CD14-positive monocyte (primary cell): Measurements from ENCODE around the gene ZC3H13. TPM values are rescaled to one million over a fixed set of nuclear protein-coding genes. Genes with fewer than 3 reads are reported as not detected.

Source experiments
- DNase-seq, 3 donors: peaks; one replicate each; pipeline ENCODE4 v3.0.0-alpha.2; 2011 to 2022
- H2AFZ ChIP-seq: 2 replicates; pipeline ENCODE4 v1.6.0; 2012; ENCODE audit warnings: mild to moderate bottlenecking, low read depth, low read length, inconsistent platforms; ENCODE audit not compliant: insufficient read depth, poor library complexity, severe bottlenecking
- H3K27ac ChIP-seq, 2 donors: 1 replicate in 1 of 2; 2 replicates in 1 of 2; pipeline ENCODE4 v1.5.1; 2012 to 2013; ENCODE audit warnings: low read length in 2 of 2, control low read depth in 1 of 2, inconsistent platforms in 1 of 2, low read depth in 1 of 2, mild to moderate bottlenecking in 1 of 2
- H3K27me3 ChIP-seq, 2 donors: one replicate each; pipeline versions ENCODE4 v1.6.0 to v1.6.1; 2011 to 2013; ENCODE audit warnings: low read length in 2 of 2; ENCODE audit not compliant: control insufficient read depth in 2 of 2, insufficient read depth in 2 of 2
- H3K36me3 ChIP-seq, 2 donors: replicated peaks in 1 of 2; 1 replicate in 1 of 2; 2 replicates in 1 of 2; pipeline versions ENCODE4 v1.5.1 to v1.6.1; 2012 to 2013; ENCODE audit warnings: low read length in 2 of 2, control low read depth in 1 of 2, inconsistent platforms in 1 of 2, mild to moderate bottlenecking in 1 of 2; ENCODE audit not compliant: insufficient read depth in 2 of 2, control insufficient read depth in 1 of 2
- H3K4me1 ChIP-seq, 2 donors: 1 replicate in 1 of 2; 2 replicates in 1 of 2; pipeline versions ENCODE4 v1.5.1 to v1.6.1; 2012 to 2013; ENCODE audit warnings: low read length in 2 of 2, control low read depth in 1 of 2, inconsistent platforms in 1 of 2, mild to moderate bottlenecking in 1 of 2, moderate library complexity in 1 of 2; ENCODE audit not compliant: insufficient read depth in 2 of 2, control insufficient read depth in 1 of 2
- H3K4me2 ChIP-seq: replicated peaks from 2 replicates; pipeline ENCODE3; 2012; ENCODE audit warnings: low read length, moderate library complexity, mild to moderate bottlenecking; ENCODE audit not compliant: poor library complexity, severe bottlenecking; ENCODE audit errors: extremely low read depth
- H3K4me3 ChIP-seq, 3 experiments: fragments of 200-600 bp in 1 of 3; sonication (generic) in 1 of 3; replicated peaks in 1 of 3; 1 replicate in 2 of 3; 2 replicates in 1 of 3; pipeline ENCODE4 v1.5.1; 2011 to 2013; ENCODE audit warnings: low read length in 3 of 3, mild to moderate bottlenecking in 3 of 3, control low read depth in 2 of 3, low read depth in 2 of 3, inconsistent platforms in 1 of 3, moderate library complexity in 1 of 3
- H3K79me2 ChIP-seq: 2 replicates; pipeline ENCODE4 v1.6.0; 2012; ENCODE audit warnings: mild to moderate bottlenecking, control low read depth, inconsistent platforms, low read length, moderate library complexity; ENCODE audit not compliant: insufficient read depth
- H3K9ac ChIP-seq: 2 replicates; pipeline ENCODE4 v1.6.0; 2017; ENCODE audit warnings: low read length, mild to moderate bottlenecking; ENCODE audit not compliant: insufficient read depth, poor library complexity, severe bottlenecking
- H3K9me3 ChIP-seq, 2 donors: replicated peaks in 1 of 2; 1 replicate in 1 of 2; 2 replicates in 1 of 2; pipeline versions ENCODE4 v1.5.1 to v1.6.1; 2012 to 2013; ENCODE audit warnings: low read length in 2 of 2, control low read depth in 1 of 2; ENCODE audit not compliant: control insufficient read depth in 1 of 2, insufficient read depth in 1 of 2
- H4K20me1 ChIP-seq: 2 replicates; pipeline ENCODE4 v1.6.0; 2012; ENCODE audit warnings: mild to moderate bottlenecking, low read length, control low read depth, moderate library complexity; ENCODE audit not compliant: insufficient read depth
- H3K27ac Mint-ChIP-seq, 7 donors: one replicate each; pipeline ENCODE4 v1.8.0; 2020; ENCODE audit warnings: mild to moderate bottlenecking in 7 of 7, mixed read lengths in 7 of 7, moderate library complexity in 6 of 7, inconsistent platforms in 2 of 7
- H3K27me3 Mint-ChIP-seq, 3 donors: one replicate each; pipeline ENCODE4 v1.8.0; 2021 to 2022; ENCODE audit warnings: low read depth in 3 of 3, mild to moderate bottlenecking in 3 of 3, mixed read lengths in 3 of 3, moderate library complexity in 3 of 3, inconsistent platforms in 1 of 3
- H3K36me3 Mint-ChIP-seq, 2 donors: one replicate each; pipeline ENCODE4 v1.8.0; 2020; ENCODE audit warnings: mixed read lengths in 2 of 2, inconsistent platforms in 1 of 2, mild to moderate bottlenecking in 1 of 2
- H3K4me1 Mint-ChIP-seq: one replicate; pipeline ENCODE4 v1.8.0; 2020; ENCODE audit warnings: mild to moderate bottlenecking, mixed read lengths
- H3K4me3 Mint-ChIP-seq, 2 donors: one replicate each; pipeline ENCODE4 v1.8.0; 2020; ENCODE audit warnings: mild to moderate bottlenecking in 2 of 2, mixed read lengths in 2 of 2, moderate library complexity in 1 of 2
- H3K9me3 Mint-ChIP-seq, 7 donors: one replicate each; pipeline ENCODE4 v1.8.0; 2020 to 2022; ENCODE audit warnings: mixed read lengths in 7 of 7, mild to moderate bottlenecking in 6 of 7, moderate library complexity in 6 of 7, inconsistent platforms in 2 of 7
- WGBS: methylation state at CpG from one replicate; pipeline ENCODE4 v1.1.5; 2013; ENCODE audit warnings: missing lambda C conversion rate; ENCODE audit not compliant: insufficient coverage; 5-methylcytosine and 5-hydroxymethylcytosine counted together
- intact Hi-C, 2 donors: fragments of 100-400 bp; cut with micrococcal nuclease; formaldehyde crosslinking; loops; one replicate each; pipeline versions ENCODE4 v1.15.0 to v1.15.1; 2023
- polyA plus RNA-seq, 3 donors: library from polyadenylated mRNA; depleted of rRNA in 1 of 3; unstranded in 2 of 3; stranded (reverse) in 1 of 3; fragments of 300-500 nt in 2 of 3; fragments of >200 nt in 1 of 3; fragmentation: Illumina TruSeq in 2 of 3; gene quantifications; 1 replicate in 2 of 3; 2 replicates in 1 of 3; pipeline ENCODE4 v1.2.3, GENCODE V29; 2012 to 2021
- TF ChIP-seq, protein P1 (sequence below): fragments of 200-600 bp; IDR thresholded peaks from one replicate; pipeline ENCODE4 v1.8.0; 2022; ENCODE audit warnings: antibody characterized with exemption, mild to moderate bottlenecking

The ZC3H13 gene
- polyA plus RNA-seq, 3 donors, result 5.3 to 22.2 (median 9.7) TPM

DNA sequence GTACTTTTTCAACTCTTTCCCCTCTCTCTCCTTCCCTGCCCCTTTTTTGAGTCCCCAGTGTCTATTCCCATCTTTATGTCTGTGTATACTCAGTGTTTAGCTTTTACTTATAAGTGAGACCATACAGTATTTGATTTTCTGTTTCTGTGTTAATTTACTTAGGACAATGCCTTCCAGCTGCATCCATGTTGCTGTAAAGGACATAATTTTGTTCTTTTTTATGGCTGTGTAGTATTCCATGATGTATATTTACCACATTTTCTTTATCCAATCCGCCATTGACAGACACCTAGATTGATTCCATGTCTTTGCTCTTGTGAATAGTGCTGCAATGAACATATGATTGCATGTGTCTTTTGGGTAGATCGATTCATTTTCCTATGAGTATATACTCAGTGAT, 10.7 kb upstream of the ZC3H13 start:
- no peaks in the 10 kb centered on the region for H3K4me1 Mint-ChIP-seq
- no peak overlapping the region for H2AFZ ChIP-seq
- no peak for DNase-seq
- H3K79me2 ChIP-seq, result no peaks in the 10 kb centered on the region
- H3K27ac ChIP-seq, result no peak overlapping the region
- no peaks in the 10 kb centered on the region for H3K36me3 Mint-ChIP-seq
- H3K27me3 ChIP-seq, result no peaks in the 10 kb centered on the region
- no peak overlapping the region for H3K9ac ChIP-seq
- no peak overlapping the region for H3K4me2 ChIP-seq
- H3K4me3 ChIP-seq, result no peak overlapping the region
- no peaks in the 10 kb centered on the region for H4K20me1 ChIP-seq
- no peaks in the 10 kb centered on the region for H3K9me3 Mint-ChIP-seq
- intact Hi-C loops, result no loop called here
- peaks cover 0 to 4% (median 0%) of the 10 kb centered on the region in 3 donors for H3K27me3 Mint-ChIP-seq
- no peaks in the 10 kb centered on the region for H3K9me3 ChIP-seq
- H3K36me3 ChIP-seq, result no peaks in the 10 kb centered on the region
- TF ChIP-seq, protein P1, sequence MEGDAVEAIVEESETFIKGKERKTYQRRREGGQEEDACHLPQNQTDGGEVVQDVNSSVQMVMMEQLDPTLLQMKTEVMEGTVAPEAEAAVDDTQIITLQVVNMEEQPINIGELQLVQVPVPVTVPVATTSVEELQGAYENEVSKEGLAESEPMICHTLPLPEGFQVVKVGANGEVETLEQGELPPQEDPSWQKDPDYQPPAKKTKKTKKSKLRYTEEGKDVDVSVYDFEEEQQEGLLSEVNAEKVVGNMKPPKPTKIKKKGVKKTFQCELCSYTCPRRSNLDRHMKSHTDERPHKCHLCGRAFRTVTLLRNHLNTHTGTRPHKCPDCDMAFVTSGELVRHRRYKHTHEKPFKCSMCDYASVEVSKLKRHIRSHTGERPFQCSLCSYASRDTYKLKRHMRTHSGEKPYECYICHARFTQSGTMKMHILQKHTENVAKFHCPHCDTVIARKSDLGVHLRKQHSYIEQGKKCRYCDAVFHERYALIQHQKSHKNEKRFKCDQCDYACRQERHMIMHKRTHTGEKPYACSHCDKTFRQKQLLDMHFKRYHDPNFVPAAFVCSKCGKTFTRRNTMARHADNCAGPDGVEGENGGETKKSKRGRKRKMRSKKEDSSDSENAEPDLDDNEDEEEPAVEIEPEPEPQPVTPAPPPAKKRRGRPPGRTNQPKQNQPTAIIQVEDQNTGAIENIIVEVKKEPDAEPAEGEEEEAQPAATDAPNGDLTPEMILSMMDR, result no peak
- H3K4me1 ChIP-seq, result no peaks in the 10 kb centered on the region
- no peak overlapping the region for H3K4me3 Mint-ChIP-seq
- WGBS, result no CpG with 5 or more reads among the region's 2 CpGs
- peak overlapping the region in 1 of 7 donors; percentile 17 for H3K27ac Mint-ChIP-seq

DNA sequence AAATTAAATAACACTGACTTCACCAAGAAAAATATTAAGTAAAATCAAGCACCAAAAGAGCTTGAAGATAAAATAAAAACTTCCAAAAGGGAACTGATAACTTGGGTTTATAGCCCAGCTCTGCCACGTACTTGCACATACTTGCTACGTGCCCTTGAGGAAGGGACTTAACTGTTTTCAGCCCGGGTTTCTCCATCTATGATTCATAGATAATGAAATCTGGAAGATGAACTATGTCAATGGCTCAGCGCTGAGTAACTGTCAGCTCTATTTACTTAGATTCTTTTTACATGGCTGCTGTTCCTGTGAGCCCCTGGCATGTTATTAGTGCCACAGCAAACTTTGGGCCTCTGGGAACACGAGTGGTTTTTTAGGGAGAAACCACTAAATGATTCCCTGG, 9.6 kb upstream of the ZC3H13 start:
- H3K4me1 Mint-ChIP-seq, result no peaks in the 10 kb centered on the region
- H3K4me3 ChIP-seq, result no peak overlapping the region
- no peak overlapping the region for H2AFZ ChIP-seq
- TF ChIP-seq, protein P1, result no peak
- no peaks in the 10 kb centered on the region for H3K9me3 ChIP-seq
- H3K36me3 Mint-ChIP-seq, result no peaks in the 10 kb centered on the region
- no peaks in the 10 kb centered on the region for H3K79me2 ChIP-seq
- H3K27ac Mint-ChIP-seq, result no peak overlapping the region
- 56% methylated on average over 4 of the region's 5 CpGs for WGBS
- no peak overlapping the region for H3K27ac ChIP-seq
- H3K27me3 Mint-ChIP-seq, result peaks cover 0 to 4% (median 0%) of the 10 kb centered on the region in 3 donors
- H4K20me1 ChIP-seq, result no peaks in the 10 kb centered on the region
- intact Hi-C loops, result no loop called here
- no peak overlapping the region for H3K9ac ChIP-seq
- DNase-seq, result peak; percentile 5 to 64 (median 11)
- no peaks in the 10 kb centered on the region for H3K4me1 ChIP-seq
- no peaks in the 10 kb centered on the region for H3K9me3 Mint-ChIP-seq
- no peak overlapping the region for H3K4me3 Mint-ChIP-seq
- H3K36me3 ChIP-seq, result no peaks in the 10 kb centered on the region
- no peak overlapping the region for H3K4me2 ChIP-seq
- no peaks in the 10 kb centered on the region for H3K27me3 ChIP-seq
